Measurements from ENCODE around the gene RPL41. TPM values are rescaled to one million over a fixed set of nuclear protein-coding genes. Genes with fewer than 3 reads are reported as not detected.

Gene RPL41
- polyA plus RNA-seq, 1 of the 3 experiments (the other 2 are of a cell fraction): 12,464 TPM

DNA sequence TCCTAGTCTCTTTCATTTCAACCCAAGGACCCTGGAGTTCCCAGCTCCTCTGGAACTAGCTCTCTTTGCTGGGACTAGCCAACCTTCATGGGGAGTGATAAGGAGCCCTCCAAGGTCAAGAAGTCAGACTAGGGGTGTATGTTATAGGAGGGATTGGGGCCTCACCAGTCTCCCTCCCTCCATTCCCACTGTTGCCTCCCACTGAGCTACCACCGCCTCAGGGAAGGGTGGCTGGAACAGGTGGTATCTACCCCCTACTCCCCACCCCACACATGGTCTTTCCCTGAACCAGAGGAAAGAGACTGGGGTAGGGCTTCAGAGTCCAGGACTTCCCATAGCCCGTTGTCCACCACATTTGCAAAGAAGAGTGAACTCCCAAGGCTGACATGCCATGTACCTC, 34.1 kb upstream of the RPL41 start (continued):
- TF ChIP-seq REST (IDR thresholded peaks at IDR 0.05; ENCODE audit: low read depth, low read length) (no peak), MAX (IDR thresholded peaks at IDR 0.05; ENCODE audit: low read depth) (no peak), RXRA (IDR thresholded peaks at IDR 0.05; ENCODE audit: borderline replicate concordance, low read depth) (no peak), RAD21 (IDR thresholded peaks at IDR 0.05; ENCODE audit: low read length) (no peak)
- TF ChIP-seq, protein P1, sequence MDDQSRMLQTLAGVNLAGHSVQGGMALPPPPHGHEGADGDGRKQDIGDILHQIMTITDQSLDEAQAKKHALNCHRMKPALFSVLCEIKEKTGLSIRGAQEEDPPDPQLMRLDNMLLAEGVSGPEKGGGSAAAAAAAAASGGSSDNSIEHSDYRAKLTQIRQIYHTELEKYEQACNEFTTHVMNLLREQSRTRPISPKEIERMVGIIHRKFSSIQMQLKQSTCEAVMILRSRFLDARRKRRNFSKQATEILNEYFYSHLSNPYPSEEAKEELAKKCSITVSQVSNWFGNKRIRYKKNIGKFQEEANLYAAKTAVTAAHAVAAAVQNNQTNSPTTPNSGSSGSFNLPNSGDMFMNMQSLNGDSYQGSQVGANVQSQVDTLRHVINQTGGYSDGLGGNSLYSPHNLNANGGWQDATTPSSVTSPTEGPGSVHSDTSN (IDR thresholded peaks at IDR 0.05): no peak

DNA sequence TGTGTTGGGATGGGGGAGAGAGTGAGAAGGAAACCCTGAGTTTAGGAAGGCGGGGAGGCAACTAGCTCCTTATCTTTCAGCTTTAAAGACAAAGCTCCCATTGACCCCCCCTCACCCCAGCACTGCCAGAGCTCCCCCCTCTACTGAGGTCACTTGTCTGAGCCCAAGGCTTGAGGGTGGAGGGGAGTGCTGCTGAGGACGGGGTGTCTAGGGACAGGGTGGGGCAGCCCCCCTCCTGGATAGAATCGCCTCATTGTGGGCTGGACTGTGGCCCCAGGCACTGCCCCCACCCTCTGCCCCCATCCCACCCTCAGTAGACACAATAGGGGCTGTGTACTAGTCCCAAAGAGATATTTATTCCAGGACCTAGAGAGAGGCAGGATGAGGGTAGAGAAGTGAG, 33.5 kb upstream of the RPL41 start:
- 60% methylated on average over 3 of the region's 3 CpGs for WGBS (ENCODE audit: low lambda C conversion rate)
- POLR2A ChIA-PET: interaction anchor here (1.0 kb wide), 1 partner anchor 21 kb away, joined by 3 read pairs; the partner anchor contains the start of gene PA2G4

More for the DNA sequence above, 33.5 kb upstream of the RPL41 start:
- TF ChIP-seq MEF2A (IDR thresholded peaks at IDR 0.05; ENCODE audit: borderline replicate concordance, low read depth) (no peak), SIN3A (IDR thresholded peaks at IDR 0.05; ENCODE audit: borderline replicate concordance, low read depth, low read length) (no peak), JUND (IDR thresholded peaks at IDR 0.05) (no peak), FOXM1 (IDR thresholded peaks at IDR 0.05; ENCODE audit: low read depth) (no peak), CHD2 (IDR thresholded peaks at IDR 0.05; ENCODE audit: low read length, partially characterized antibody) (no peak), GATA2 (CRISPR knock-in tag; IDR thresholded peaks at IDR 0.05) (no peak), REST (IDR thresholded peaks at IDR 0.05; ENCODE audit: low read depth, low read length) (no peak), RFX5 (IDR thresholded peaks at IDR 0.05; ENCODE audit: low read length) (no peak), SMC3 (IDR thresholded peaks at IDR 0.05; ENCODE audit: low read depth, low read length) (no peak), MXI1 (IDR thresholded peaks at IDR 0.05; ENCODE audit: low read depth, low read length) (no peak), FOSL2 (IDR thresholded peaks at IDR 0.05; ENCODE audit: borderline replicate concordance, low read depth) (no peak), MAX (IDR thresholded peaks at IDR 0.05; ENCODE audit: low read depth) (no peak), USF1 (IDR thresholded peaks at IDR 0.05; ENCODE audit: borderline replicate concordance, low read depth) (no peak)
- TF ChIP-seq, protein P2, sequence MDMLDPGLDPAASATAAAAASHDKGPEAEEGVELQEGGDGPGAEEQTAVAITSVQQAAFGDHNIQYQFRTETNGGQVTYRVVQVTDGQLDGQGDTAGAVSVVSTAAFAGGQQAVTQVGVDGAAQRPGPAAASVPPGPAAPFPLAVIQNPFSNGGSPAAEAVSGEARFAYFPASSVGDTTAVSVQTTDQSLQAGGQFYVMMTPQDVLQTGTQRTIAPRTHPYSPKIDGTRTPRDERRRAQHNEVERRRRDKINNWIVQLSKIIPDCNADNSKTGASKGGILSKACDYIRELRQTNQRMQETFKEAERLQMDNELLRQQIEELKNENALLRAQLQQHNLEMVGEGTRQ (IDR thresholded peaks at IDR 0.05; ENCODE audit: borderline replicate concordance, low read depth, low read length): no peak
- H3K9me2 ChIP-seq: no peaks in the 10 kb centered on the region
- no peak overlapping the region for H3K4me2 ChIP-seq
- H3K36me3 ChIP-seq (replicated peaks in 1 of 2; ENCODE audit: control insufficient read depth in 1 of 2, insufficient read depth in 2 of 2, low read length in 1 of 2): no peaks in the 10 kb centered on the region
- H3K9me3 ChIP-seq: no peaks in the 10 kb centered on the region
- H3K79me2 ChIP-seq (ENCODE audit: insufficient read depth): no peaks in the 10 kb centered on the region
- no peak overlapping the region for H3K9ac ChIP-seq
- H2AFZ ChIP-seq (ENCODE audit: low read depth): no peak overlapping the region
- no peaks in the 10 kb centered on the region for H4K20me1 ChIP-seq (ENCODE audit: insufficient read depth)
- CTCF ChIA-PET: no interaction called here
- H3K4me1 ChIP-seq (ENCODE audit: control insufficient read depth in 1 of 2, insufficient read depth in 2 of 2, low read depth in 1 of 2, low read length in 1 of 2): peaks cover 0 to 6% of the 10 kb centered on the region in 2 experiments; a peak in 1 of 4 replicates
- no peak overlapping the region for H3K27ac ChIP-seq (ENCODE audit: low read depth in 2 of 2, low read length in 1 of 2)
- H3F3A ChIP-seq (replicated peaks; ENCODE audit: insufficient read depth): peaks cover 12% of the 10 kb centered on the region
- H3K27me3 ChIP-seq (ENCODE audit: insufficient read depth): no peaks in the 10 kb centered on the region
- no peak for DNase-seq
- no peak overlapping the region for H3K4me3 ChIP-seq (ENCODE audit: low read depth in 2 of 2, low read length in 1 of 2)
